NCI-H2081 treated with DMSO at 0.1 percent for 48 hours (cell line): ENCODE measurements around the gene PAIP1.
"Not testable (repeated sequence)": the region's sequence is repeated elsewhere in the genome, so short reads cannot be mapped to it uniquely, and the experiment has no call there.

Experiments used
- DNase-seq: peaks from one replicate; lab custom pipeline; 2025; lab: John Stamatoyannopoulos, UW

The PAIP1 gene

GRCh38 chr5:43570450-43571158 lies 13.7 kb upstream of the PAIP1 start:
- DNase-seq: no peak

GRCh38 chr5:43569236-43569746 lies 12.4 kb upstream of the PAIP1 start:
- no peak for DNase-seq

GRCh38 chr5:43567967-43568366 lies 11.1 kb upstream of the PAIP1 start:
- no peak for DNase-seq

- no peak for DNase-seq
These were observed 8.2 kb upstream of the PAIP1 start for GRCh38 chr5:43565043-43565442.

- DNase-seq: no peak
These were observed 7.5 kb upstream of the PAIP1 start for GRCh38 chr5:43564289-43564850.

GRCh38 chr5:43563321-43563720 lies 6.4 kb upstream of the PAIP1 start:
- DNase-seq: no peak

- DNase-seq: no peak
These were observed 4.5 kb upstream of the PAIP1 start for GRCh38 chr5:43561356-43561755.

- DNase-seq: no peak
These were observed 3.3 kb upstream of the PAIP1 start for GRCh38 chr5:43560128-43560527.

- DNase-seq: not testable (repeated sequence)
These were observed 345 bp downstream of the PAIP1 start for GRCh38 chr5:43556607-43556856.

- DNase-seq: no peak
These were observed 826 bp downstream of the PAIP1 start for GRCh38 chr5:43555895-43556606.

GRCh38 chr5:43554497-43554896 lies 2.4 kb downstream of the PAIP1 start:
- DNase-seq: no peak

GRCh38 chr5:43553381-43553780 lies 3.5 kb downstream of the PAIP1 start:
- DNase-seq: no peak

GRCh38 chr5:43551731-43552130 lies 5.1 kb downstream of the PAIP1 start:
- DNase-seq: no peak

GRCh38 chr5:43549272-43549671 lies 7.6 kb downstream of the PAIP1 start:
- not testable (repeated sequence) for DNase-seq

GRCh38 chr5:43548358-43548757 lies 8.5 kb downstream of the PAIP1 start:
- no peak for DNase-seq

GRCh38 chr5:43547532-43547931 lies 9.3 kb downstream of the PAIP1 start:
- DNase-seq: no peak

GRCh38 chr5:43543434-43543833 lies 13.4 kb downstream of the PAIP1 start:
- no peak for DNase-seq

GRCh38 chr5:43540746-43541145 lies 16.1 kb downstream of the PAIP1 start:
- DNase-seq: no peak

- DNase-seq: no peak
These were observed 19.9 kb downstream of the PAIP1 start for GRCh38 chr5:43536972-43537371.

- DNase-seq: no peak
These were observed 23.2 kb downstream of the PAIP1 start for GRCh38 chr5:43533646-43534045.

- DNase-seq: no peak
These were observed 26.2 kb downstream of the PAIP1 start for GRCh38 chr5:43530648-43531047.

- DNase-seq: no peak
These were observed 33.2 kb downstream of the PAIP1 start for GRCh38 chr5:43523662-43524072.

- no peak for DNase-seq
These were observed 36.3 kb downstream of the PAIP1 start for GRCh38 chr5:43520615-43521014.

- no peak for DNase-seq
These were observed 41.2 kb downstream of the PAIP1 start for GRCh38 chr5:43515678-43516048.
